DMS 273 treated with DMSO at 0.1 percent for 48 hours (cell line): ENCODE data around the gene TAS2R20.
"Not testable (repeated sequence)": the region's sequence is repeated elsewhere in the genome, so short reads cannot be mapped to it uniquely, and the experiment has no call there.

Experiments
- DNase-seq: peaks from one replicate; lab custom pipeline; 2025; lab: John Stamatoyannopoulos, UW

TAS2R20 gene, protein sequence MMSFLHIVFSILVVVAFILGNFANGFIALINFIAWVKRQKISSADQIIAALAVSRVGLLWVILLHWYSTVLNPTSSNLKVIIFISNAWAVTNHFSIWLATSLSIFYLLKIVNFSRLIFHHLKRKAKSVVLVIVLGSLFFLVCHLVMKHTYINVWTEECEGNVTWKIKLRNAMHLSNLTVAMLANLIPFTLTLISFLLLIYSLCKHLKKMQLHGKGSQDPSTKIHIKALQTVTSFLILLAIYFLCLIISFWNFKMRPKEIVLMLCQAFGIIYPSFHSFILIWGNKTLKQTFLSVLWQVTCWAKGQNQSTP

DNA sequence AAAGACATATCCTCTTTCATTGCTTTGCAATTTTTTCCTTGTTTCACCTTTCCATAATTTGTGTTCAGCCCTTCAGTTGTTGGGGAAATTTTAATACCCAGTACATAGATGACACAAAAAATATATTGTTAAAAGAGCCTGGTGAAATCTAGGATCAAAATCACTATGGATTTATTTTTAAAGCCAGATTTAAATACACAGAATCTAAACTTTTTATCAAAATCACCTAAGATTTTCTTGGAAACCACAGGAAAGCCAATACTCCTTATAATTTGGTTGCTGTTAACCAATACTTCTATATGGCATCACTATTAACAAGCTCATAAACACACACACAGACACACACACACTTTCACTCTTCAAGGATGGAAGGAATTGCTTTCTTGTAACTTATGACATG lies at the start of gene TAS2R20:
TSS of gene TAS2R20 (minus strand) at position 101 of the 400 bp plus-strand sequence. CDS start 429 bp downstream, outside the sequence.
- no peak for DNase-seq

DNA sequence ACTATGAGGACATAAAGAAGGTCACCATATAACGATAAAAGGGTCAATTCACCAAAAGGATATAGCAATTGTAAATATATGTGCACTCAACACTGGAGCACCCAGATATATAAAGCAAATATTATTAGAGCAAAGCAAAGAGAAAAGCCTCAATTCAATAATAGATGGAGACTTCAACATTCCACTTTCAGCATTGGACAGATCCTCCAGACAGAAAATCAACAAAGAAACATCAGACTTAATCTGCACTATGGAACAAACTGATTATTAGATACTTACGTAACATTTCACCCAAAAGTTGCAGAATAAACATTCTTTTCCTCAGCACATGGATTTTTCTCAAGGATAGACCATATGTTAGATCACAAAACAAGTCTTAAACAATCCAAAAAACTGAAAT lies 43.3 kb upstream of the TAS2R20 start:
- DNase-seq, result not testable (repeated sequence)

DNA sequence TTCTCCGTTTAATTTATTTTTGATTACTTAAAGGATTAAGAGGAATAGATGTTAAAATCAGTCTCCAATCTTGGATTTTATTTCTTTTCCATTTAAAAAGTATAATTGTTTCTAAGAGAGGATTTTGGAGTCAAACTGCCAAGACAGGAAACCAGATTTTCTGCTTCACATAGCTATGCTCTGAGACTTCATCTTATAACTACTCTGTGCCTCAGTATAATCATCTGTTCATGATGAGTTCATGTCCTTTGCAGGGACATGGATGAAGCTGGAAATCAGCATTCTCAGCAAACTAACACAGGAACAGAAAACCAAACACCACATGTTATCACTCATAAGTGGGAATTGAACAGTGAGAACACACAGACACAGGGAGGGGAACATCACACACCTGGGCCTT lies 42.1 kb upstream of the TAS2R20 start:
- DNase-seq, result no peak

DNA sequence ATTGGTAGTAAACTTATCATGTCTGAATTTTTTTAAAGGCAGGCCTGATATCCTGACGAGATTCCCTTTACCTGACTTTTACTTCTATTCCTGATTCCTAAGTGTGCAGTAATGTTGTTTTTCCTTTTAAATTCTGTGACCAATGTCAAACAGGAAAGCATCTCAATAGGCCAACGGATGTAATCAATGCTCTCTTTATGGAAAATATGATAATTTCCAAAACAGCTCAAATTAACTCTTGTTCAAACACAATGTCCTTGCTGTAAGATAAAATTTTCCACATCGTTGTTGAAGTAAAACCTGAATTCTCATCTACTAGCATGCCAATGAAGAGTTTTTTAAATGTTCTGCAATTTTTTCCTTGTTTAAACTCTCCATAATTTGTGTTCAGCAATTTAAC lies 41.1 kb upstream of the TAS2R20 start:
- DNase-seq, result no peak

DNA sequence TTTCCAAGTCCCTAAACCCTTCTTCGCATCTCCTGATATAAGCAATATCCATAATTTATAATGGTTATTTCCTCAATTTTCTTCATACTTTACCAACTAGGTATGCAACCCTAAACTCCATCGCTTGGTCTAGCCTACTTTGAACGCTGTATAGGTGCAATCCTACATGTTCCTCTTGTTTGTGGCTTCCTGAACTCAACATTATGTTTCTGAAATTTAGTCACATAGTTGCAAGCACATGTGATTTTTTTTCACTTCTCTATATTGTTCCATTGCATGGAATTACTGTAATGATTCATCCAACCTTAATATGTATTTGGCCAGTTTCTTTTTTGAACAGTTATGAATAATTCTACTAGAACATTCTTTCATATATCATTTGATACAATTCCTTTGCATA lies 35.9 kb upstream of the TAS2R20 start:
- DNase-seq, result not testable (repeated sequence)

DNA sequence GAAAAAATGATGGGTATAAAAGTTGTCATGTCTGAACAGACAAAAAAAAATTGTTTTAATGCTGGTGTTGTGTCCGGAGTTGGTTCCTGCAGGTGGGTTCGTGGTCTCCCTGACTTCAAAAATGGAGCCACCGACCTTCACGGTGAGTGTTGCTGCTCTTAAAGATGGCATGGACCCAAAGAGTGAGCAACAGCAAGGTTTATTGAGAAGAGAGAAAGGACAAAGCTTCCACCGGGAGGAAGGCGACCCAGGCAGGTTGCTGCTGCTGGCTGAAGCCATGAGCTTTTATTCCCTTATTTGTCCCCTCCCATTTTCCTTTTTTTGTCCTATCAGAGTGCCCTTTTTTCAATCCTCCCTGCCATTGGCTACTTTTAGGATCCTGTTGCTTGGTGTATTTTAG lies 33.2 kb upstream of the TAS2R20 start, which contains the start of gene TAS2R31:
TSS of gene TAS2R31 (minus strand) at position 101 of the 400 bp plus-strand sequence. CDS start at position 29, 72 bp downstream.
- no peak for DNase-seq

DNA sequence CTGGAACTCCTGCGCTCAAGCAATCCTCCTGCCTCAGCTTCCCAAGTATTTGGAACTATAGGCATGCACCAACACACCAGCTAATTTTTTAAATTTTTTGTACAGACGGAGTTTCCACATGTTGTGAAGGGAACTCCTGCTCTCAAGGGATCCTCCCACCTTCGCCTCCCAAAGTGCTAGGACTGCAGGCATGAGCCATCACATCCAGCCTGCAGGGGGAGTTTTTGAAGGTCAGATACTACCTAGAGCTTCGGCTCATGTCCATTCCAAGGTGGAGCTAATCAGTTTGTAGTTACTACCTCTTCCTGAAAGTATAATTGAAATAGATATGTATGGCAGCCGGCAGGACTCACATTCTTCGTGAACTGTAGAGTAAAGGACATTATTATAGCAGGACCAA lies 28.0 kb upstream of the TAS2R20 start:
- no peak for DNase-seq

DNA sequence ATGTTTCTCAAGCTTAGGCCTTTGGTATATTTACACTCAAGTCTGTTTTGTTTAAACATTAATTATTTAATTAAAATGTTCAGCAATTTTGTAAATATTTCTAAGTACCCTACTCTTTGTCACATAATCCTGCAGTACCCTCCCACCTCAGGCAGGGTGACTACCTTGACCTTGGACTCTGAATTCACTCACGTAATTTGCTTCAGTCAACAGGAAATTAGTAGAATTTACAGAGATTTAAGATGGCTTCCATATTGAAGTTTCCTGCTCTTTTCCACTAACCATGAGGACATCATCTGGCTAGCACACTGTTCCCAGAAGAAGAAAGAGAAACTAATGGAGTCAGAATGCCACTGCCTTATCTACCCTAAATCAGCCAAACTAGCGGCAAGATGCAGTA lies 25.3 kb upstream of the TAS2R20 start:
- no peak for DNase-seq

DNA sequence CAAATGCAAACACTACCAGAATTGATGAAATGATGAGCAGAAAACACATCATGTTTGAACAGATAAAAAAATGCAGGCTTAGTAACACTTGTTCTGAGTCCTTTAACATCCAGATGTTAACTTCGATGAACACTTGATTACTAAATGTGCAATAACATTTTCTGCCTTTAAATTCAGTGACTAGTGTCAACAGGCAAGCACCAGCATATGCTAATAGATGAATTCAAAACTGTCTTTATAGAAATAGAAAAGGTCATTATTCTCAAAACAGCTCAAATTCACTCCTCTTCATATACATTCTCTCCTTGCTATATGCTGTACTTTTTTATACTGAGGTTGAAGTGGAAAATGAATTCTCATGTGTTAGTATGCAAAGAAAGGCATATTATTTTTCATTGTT lies 24.4 kb upstream of the TAS2R20 start, which contains the start of gene TAS2R19:
TSS of gene TAS2R19 (minus strand) at position 101 of the 400 bp plus-strand sequence. CDS start at position 52, 49 bp downstream.
- DNase-seq, result no peak

DNA sequence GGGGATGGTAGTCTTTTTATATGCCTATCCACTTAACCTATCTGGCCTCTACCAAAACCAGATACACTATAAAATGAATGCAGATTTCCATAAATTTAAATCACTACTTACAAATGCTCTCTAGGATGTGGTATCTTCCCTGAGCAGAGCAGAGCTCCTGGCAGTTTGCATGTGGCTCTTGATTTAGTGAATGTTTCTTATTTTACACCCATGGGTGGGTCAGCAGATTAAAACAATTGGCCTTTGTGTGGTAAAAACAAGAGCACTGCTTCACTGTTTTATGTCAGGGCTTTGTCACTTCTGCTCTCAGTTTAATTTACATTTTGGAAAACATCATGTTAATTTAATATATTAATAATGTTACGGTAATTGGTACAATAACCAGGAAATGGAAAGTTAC lies 18.8 kb upstream of the TAS2R20 start:
- no peak for DNase-seq

DNA sequence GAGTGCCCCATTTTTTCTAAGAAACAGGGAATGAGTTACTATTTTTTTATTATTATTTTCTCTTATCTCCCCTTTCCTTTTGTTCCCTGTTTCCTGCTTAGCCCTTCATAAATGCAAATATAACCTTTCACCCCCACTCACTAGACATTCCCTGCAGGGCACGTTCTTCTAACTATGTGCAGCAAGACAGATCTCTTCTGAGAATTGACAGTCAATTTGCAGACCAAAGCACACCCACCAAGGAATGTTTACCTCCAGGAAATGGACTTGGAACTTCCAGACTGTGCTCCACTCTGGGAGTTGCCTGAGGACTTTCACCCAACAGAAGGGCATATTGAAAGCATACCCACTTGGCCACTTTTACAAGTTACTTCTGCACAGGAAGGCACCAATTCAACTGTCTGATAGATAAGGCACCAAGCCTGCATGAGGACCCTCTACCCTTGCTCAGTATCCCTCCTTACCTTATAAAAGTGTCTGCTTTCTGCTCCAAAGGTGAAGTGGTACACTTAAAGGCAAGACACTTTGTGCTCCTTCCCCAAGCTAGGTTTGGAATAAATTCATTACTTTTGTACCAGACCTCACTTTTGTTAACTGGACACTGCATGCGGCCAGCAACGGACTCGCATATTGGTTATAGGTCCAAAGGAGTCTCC lies 17.8 kb upstream of the TAS2R20 start:
- DNase-seq, result no peak

DNA sequence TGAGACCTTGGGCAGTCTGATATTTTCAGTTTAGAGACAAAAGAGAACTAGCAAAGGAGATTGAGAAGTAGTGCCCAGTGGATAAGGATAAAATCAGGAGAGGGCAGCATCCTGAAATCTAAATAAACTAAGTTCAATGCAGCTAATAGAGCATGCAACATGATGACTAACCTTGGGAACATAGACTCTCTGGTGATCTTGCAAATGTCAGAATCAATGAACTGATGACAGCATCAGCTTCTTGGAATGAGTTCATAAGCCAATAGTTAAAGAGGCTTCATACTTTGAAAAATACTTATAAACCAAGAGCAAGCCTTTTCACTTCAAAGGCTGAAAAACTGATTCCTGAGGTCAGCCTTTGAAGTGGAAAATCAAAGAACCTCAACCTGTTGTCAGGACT lies 16.1 kb upstream of the TAS2R20 start:
- DNase-seq, result no peak

DNA sequence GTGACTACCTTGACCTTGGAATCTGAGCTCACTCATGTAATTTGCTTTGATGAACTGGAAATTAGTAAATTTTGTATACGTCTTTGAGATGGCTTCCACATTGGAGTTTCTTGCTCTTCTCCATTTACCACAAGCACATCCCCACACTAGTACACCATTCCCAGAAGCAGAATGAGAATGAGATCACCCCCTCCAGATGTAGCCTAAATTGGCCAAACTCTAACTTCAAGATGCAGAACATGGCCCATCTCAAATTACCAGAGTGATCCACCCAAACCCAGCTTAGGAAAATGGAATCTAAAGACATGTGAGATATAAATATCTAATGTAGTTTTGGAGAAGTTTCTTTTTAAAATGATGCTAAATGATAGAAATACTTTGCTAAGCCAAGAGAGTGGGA lies 9.5 kb upstream of the TAS2R20 start:
- DNase-seq, result no peak

DNA sequence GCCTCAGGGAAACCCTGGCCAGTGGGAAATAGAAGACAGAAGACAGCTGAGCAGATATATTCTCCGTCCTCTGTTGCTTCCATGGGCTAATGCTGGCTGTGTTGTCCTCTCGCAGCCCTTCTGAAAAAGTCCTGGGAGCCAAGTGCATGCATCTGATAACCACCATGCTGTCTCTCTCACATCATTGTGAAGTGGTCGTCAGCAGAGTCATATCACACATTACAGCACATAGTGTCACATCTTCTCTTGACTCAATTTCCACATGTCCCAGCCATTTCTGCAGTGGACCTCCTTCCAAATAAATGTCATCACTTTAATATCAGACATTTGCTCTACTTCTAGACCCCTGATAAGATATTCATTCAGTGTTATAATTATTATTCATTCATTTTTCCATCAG lies 3.8 kb downstream of the TAS2R20 start:
- DNase-seq, result no peak

DNA sequence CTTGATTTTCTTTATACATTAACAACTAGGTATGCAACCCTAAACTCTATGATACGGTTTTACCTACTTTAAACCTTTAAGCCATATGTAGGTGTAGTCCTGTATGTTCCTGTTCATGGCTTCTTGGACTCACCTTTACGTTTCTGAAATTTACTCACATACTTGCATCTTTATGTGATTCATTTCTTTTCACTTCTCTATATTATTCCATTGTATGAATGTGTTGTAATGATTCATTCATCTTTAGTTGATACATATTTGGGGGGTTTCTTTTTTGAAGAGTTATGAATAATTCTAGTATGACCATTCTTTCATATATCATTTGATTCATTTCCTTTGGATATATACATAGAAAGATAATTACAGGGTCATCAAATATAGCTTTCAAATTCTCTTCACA lies 9.0 kb downstream of the TAS2R20 start:
- no peak for DNase-seq

DNA sequence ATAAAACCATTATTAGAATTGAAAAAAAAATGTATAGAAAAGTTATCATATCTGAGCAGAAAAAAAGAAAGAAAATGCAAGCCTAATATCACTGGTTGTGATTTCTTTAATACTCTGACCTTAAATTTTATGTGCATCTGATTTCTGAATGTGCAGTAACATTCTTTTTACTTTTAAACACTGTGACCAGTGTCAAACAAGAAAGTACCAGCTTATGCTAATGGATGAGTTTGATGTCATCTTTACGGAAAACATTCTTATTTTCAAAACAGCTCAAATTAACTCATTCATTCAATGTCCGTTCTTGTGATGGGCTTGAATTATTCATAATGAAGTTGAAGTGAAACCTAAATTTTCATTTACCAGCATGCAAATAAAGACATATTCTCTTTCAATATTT lies 11.3 kb downstream of the TAS2R20 start, which contains the start of gene TAS2R50:
TSS of gene TAS2R50 (minus strand) at position 101 of the 400 bp plus-strand sequence. CDS start at position 49, 52 bp downstream.
- no peak for DNase-seq

DNA sequence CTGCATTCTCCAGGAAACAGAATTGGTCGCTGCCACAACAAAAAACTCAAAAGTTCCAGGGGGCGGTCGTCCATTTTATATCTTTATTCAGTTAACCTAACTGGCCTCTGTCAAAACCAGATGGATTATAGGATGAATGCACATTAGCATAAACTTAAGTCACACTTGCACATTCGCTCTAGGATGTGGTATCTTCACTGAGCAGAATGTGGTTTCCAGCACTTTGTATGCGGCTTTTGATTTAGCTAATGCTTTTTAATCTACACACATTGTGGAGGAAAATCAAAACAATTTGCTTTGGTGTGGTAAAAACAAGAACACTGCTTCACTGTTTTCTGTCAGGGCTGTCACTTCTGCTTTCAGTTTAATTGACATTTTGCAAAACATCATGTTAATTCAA lies 15.9 kb downstream of the TAS2R20 start:
- no peak for DNase-seq

DNA sequence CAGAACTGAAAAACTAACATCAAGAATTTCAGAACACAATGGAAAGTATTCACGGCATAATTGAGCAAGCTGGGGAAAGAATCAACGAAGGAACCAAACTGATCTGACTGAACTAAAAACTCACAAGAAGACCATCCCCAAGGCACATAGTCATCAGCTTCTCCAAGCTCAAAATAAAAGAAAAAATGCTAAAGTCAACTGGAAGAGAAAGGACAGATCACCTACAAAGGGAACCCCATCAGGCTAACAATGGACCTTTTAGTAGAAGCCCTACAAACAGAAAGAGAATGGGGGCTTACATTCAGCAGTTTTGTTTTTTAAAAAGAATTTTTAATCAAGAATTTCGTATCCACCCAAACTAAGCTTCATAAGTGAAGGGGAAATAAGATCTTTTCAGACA lies 23.1 kb downstream of the TAS2R20 start:
- DNase-seq, result no peak

DNA sequence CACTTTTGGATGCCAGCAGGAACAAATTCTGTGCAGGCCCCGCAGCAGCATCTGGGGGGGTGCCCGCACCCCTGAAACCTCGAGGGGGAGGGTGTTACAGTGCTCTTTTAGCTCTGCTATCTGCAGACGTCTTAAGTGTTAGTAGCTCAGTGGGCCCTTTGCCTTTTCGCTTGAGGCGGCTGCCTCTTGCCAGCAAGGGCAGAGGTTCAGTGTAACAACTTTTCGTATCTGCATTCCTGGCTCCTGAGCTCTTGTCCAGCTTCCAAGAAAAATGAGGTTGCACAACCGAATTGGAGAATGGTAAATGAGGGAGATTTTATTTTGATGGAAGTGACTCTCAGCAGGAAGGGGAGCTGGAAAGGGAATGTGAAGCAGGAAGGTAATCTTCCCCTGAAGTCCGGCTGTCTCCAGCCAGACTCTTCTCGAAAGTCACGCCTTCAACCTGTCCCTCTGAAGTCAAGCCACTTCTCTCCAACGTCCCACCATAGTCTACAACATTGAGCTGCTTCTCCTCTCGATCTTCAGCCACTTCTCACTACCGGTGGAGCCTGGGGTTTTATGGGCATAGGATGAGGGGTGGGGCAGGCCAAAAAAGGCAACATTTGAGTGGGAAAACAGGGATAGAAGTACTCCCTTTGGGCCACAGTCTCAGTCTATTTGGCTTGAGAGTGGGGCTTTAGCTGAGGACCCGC lies 29.2 kb downstream of the TAS2R20 start:
- no peak for DNase-seq

DNA sequence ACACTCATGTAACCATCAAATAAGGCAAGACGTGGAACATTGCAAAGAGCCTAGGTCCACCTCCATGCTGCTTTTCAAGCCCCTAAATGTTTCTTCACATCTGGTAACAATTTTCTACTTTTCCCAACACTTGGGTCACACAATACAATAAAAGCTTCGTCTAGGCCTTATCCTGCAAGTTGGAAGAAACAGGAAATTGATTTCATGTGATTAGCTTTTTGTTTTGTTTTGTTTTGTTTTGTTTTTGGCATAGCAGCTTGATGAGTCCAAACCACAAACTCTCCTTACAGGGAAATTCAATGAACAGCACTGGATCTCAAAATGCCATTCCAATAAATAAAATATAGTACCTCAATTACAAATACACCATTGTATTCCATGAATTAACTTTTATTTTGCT lies 30.7 kb downstream of the TAS2R20 start:
- no peak for DNase-seq

DNA sequence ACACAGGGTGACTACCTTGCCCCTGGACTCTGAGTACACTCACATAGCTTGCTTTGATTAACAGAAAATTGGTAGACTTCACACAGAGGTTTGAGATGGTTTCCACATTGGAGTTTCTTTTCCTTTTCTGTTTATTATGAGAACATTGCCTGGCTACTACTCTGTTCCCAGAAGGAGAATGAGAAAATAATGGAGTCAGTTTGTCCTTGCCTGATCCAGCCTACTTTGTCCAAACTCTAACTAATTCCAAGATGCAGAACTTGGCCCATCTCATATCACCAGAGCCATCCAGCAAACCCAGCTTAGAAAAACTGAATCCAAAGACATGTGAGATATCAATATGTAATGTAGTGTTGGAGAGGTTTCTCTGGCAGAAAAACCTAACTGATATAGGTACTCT lies 31.8 kb downstream of the TAS2R20 start:
- DNase-seq, result no peak

DNA sequence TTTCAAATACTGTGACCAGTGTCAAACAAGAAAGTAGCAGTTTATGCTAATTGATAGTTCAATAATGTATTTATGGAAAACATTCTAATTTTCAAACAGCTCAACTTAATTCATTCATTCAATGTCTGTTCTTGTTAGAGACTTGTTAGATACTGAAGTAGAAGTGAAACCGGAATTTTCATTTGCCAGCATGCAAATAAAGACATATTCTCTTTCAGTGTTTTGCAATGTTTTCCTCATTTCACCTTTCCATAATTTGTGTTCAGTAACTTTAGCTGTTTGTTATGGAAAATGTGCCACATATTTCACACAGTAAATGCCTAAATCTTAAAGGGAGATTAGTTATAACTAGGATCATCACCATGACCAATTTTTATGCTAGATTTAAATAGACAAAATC lies 32.6 kb downstream of the TAS2R20 start:
- no peak for DNase-seq

DNA sequence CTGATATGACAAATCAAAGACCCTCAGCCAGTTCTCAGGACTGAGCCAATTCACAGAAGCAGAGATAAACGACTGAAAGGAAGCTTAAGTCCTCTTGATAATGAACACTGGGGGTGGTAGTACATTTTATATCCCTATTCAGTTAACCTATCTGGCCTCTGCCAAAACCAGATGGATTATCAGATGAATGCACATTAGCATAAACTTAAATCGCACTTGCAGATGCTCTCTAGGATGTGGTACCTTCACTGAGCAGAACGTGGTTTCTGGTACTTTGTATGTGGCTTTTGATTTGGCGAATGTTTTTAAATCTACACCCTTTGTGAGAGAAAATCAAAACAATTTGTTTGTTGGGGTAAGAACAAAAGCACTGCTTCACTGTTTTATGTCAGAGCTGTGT lies 37.9 kb downstream of the TAS2R20 start:
- DNase-seq, result no peak
